ENCODE data around the gene C10orf67.

DNA sequence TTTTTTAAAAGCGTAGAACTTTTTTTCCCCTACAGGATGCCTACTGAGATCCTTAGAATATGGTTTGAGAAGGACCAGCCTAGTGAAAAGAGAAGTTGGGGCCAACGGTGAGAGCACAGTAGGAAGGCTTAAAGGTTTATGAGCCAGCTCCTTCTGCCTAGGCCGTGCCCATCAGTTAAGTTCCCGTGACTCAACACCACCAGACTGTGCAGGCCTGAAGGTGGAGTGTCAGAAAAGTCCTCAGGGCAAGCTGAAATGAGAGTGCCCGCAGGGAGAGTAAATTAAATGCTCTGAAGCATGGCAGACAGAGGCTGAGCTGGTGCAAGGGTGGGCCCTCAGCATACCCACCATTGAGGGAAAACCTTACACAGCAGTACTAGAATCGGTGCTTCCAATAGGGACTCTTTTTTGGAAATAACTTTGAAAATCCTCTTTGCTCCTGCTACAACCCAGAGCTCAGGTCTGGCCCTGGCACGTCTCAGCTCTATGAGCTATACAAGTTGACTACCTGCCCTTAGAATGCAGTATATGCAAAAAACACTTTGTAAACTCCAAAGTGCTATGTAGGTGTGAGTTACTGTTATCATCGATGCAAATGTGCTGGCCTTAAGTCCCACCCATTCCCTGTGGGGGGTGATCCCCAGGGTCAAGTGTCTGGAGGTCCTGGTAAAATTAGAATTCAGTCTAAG, 15.2 kb upstream of the C10orf67 start:
- TF ChIP-seq, protein P1, sequence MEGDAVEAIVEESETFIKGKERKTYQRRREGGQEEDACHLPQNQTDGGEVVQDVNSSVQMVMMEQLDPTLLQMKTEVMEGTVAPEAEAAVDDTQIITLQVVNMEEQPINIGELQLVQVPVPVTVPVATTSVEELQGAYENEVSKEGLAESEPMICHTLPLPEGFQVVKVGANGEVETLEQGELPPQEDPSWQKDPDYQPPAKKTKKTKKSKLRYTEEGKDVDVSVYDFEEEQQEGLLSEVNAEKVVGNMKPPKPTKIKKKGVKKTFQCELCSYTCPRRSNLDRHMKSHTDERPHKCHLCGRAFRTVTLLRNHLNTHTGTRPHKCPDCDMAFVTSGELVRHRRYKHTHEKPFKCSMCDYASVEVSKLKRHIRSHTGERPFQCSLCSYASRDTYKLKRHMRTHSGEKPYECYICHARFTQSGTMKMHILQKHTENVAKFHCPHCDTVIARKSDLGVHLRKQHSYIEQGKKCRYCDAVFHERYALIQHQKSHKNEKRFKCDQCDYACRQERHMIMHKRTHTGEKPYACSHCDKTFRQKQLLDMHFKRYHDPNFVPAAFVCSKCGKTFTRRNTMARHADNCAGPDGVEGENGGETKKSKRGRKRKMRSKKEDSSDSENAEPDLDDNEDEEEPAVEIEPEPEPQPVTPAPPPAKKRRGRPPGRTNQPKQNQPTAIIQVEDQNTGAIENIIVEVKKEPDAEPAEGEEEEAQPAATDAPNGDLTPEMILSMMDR (IDR thresholded peaks at IDR 0.05) = no peak
- TF ChIP-seq ZFX (IDR thresholded peaks at IDR 0.05; ENCODE audit: borderline replicate concordance) = no peak
